Ovary (tissue), 1 donor: ENCODE data around the gene AFF3.

ENCODE experiments used
- EP300 ChIP-seq: sonication (generic); formaldehyde crosslinking; IDR thresholded peaks from one replicate; pipeline ENCODE4 v1.6.1; 2017; ENCODE audit warnings: antibody characterized with exemption
- POLR2A ChIP-seq: fragments of 450-650 bp; IDR thresholded peaks from one replicate; pipeline ENCODE4 v1.6.1; 2017; ENCODE audit warnings: antibody characterized with exemption, mild to moderate bottlenecking, moderate library complexity

GRCh38 chr2:99600981-99601651 is 541.3 kb downstream of the AFF3 start:
- TF ChIP-seq EP300: no peak
- TF ChIP-seq POLR2A: no peak
